ENCODE measurements around the gene PPP3CA. TPM values are rescaled to one million over a fixed set of nuclear protein-coding genes. Genes with fewer than 3 reads are reported as not detected.

The PPP3CA gene
- total and polyA plus RNA-seq, 9 donors, result 19.4 to 47.9 (median 37.9) TPM

DNA sequence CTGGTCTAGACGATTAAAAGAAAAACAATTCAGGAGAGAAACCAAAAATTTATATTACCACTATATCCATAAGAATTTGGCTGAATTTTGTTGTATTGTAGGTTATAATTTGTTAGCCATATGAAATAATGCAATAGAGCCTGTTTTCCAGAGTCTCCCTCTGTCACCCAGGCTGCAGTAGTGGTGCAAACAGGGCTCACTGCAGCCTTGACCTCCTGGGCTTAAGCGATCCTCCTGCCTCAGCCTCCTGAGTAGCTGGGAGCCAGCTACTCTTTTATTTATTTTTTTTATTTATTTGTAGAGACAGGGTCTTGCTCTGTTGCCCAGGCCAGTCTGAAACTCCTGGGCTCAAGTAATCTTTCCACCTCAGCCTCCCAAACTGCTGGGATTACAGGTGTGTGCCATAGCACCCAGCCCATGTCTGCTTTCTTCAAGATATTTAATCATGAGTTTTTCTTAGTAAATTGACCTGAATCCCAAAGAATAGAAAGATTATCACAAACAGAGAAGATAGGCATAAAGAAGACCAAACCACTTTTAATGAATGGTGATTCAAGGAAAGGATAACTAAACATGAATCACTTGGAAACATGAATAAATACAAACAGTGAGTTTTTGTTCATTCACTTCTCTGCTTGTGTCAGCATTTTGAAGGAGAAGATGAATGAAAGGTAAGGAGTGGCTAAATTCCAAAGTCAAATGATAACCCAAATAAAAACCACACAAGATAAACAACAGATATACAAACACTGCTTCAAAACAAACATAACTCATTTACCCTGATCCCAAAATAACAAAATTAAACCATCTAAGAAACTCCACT lies 82.1 kb downstream of the PPP3CA start:
- intact Hi-C loops (cut with DNase I), result no loop called here
- Histone ChIP-seq H3K4me1 (ENCODE audit: insufficient read depth) (no peaks in the 10 kb centered on the region), H3K27ac (no peak overlapping the region), H3K36me3 (no peaks in the 10 kb centered on the region), H3K9me3 (no peaks in the 10 kb centered on the region), H3K27me3 (no peaks in the 10 kb centered on the region), H3K4me3 (no peak overlapping the region)
- TF ChIP-seq EP300 (IDR thresholded peaks at IDR 0.05) (no peak), POLR2A (IDR thresholded peaks at IDR 0.05) (no peak)
- TF ChIP-seq, protein P1, sequence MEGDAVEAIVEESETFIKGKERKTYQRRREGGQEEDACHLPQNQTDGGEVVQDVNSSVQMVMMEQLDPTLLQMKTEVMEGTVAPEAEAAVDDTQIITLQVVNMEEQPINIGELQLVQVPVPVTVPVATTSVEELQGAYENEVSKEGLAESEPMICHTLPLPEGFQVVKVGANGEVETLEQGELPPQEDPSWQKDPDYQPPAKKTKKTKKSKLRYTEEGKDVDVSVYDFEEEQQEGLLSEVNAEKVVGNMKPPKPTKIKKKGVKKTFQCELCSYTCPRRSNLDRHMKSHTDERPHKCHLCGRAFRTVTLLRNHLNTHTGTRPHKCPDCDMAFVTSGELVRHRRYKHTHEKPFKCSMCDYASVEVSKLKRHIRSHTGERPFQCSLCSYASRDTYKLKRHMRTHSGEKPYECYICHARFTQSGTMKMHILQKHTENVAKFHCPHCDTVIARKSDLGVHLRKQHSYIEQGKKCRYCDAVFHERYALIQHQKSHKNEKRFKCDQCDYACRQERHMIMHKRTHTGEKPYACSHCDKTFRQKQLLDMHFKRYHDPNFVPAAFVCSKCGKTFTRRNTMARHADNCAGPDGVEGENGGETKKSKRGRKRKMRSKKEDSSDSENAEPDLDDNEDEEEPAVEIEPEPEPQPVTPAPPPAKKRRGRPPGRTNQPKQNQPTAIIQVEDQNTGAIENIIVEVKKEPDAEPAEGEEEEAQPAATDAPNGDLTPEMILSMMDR (IDR thresholded peaks at IDR 0.05), result no peak
- DNase-seq, result no peak
- WGBS, 3 donors, result 46 to 57% (median 50%) methylated on average over 2 of the region's 2 CpGs

DNA sequence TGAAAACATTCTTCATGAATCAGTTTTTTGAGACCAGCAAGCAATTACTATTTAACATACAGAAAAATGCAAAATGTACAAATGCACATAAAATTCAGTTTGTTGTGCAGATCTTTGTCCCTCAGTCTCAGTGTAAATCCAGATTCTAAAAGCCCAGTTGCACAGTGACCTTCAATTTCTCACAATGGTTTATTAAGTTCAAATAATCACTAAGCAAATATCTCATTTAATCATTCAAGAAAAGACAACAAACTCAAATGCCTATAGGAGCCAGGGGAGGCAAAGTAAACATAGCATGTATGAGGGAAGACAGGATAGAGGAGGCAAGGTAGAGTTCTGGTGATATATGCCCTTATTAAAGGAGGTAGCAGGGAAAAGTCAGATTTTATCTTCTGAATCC lies 82.8 kb downstream of the PPP3CA start:
- intact Hi-C loops (cut with DNase I), result no loop called here
- no peaks in the 10 kb centered on the region for H3K36me3 ChIP-seq
- no peak overlapping the region for H3K4me3 ChIP-seq
- no peaks in the 10 kb centered on the region for H3K9me3 ChIP-seq
- DNase-seq, result no peak
- no peak overlapping the region for H3K27ac ChIP-seq
- H3K27me3 ChIP-seq, result no peaks in the 10 kb centered on the region
- H3K4me1 ChIP-seq (ENCODE audit: insufficient read depth), result peaks cover 2% of the 10 kb centered on the region
- TF ChIP-seq, protein P1 (IDR thresholded peaks at IDR 0.05), result no peak
- no peak for TF ChIP-seq EP300 (IDR thresholded peaks at IDR 0.05)
- TF ChIP-seq POLR2A (IDR thresholded peaks at IDR 0.05), result no peak

GRCh38 chr4:101262683-101263082 lies 84.6 kb downstream of the PPP3CA start:
- peaks cover 7% of the 10 kb centered on the region for H3K4me1 ChIP-seq (ENCODE audit: insufficient read depth)
- H3K9me3 ChIP-seq, result no peaks in the 10 kb centered on the region
- no peaks in the 10 kb centered on the region for H3K27me3 ChIP-seq
- H3K4me3 ChIP-seq, result no peak overlapping the region
- DNase-seq, result no peak
- no peak overlapping the region for H3K27ac ChIP-seq
- H3K36me3 ChIP-seq, result no peaks in the 10 kb centered on the region
- intact Hi-C loops (cut with DNase I), result no loop called here
- TF ChIP-seq POLR2A (IDR thresholded peaks at IDR 0.05) (no peak), EP300 (IDR thresholded peaks at IDR 0.05) (no peak)
- TF ChIP-seq, protein P1 (IDR thresholded peaks at IDR 0.05), result no peak

DNA sequence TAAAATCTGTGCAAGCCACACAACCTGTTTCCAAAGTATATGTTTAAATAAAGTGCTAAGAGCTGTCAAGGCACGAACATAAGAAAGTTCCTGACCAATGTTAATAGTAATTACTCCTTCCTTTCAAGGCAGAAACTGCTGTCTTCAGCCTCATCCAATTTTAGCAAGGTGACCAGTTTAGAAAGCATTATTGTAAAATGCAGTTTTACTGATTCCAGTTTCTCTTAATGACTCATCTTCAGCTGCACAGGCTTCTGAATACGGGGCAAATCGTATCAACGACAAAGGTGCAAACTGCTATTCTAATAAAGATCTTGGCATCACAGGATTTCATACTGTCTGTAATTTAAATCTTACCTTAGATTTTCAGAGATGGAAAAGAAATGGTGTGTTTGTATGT lies 87.5 kb downstream of the PPP3CA start:
- TF ChIP-seq, protein P1 (IDR thresholded peaks at IDR 0.05), result no peak
- TF ChIP-seq POLR2A (IDR thresholded peaks at IDR 0.05), result no peak
- TF ChIP-seq EP300 (IDR thresholded peaks at IDR 0.05), result no peak
- H3K4me1 ChIP-seq (ENCODE audit: insufficient read depth), result peaks cover 9% of the 10 kb centered on the region
- no peak for DNase-seq
- intact Hi-C loops (cut with DNase I), result no loop called here
- no peak overlapping the region for H3K4me3 ChIP-seq
- no peaks in the 10 kb centered on the region for H3K27me3 ChIP-seq
- no peaks in the 10 kb centered on the region for H3K9me3 ChIP-seq
- no peak overlapping the region for H3K27ac ChIP-seq
- H3K36me3 ChIP-seq, result no peaks in the 10 kb centered on the region
- 6 to 13% (median 11%) methylated on average over 4 of the region's 4 CpGs for WGBS, 3 donors
